OCI-LY3 (cell line): Measurements from ENCODE around the gene CLMP.
A peak's percentile ranks its signal among the peaks of the same experiment; 100 is the strongest.
"Not testable (repeated sequence)": the region's sequence is repeated elsewhere in the genome, so short reads cannot be mapped to it uniquely, and the experiment has no call there.

ENCODE experiments used
- H2AFZ ChIP-seq: fragments of 200-600, 300-600 bp; shearing (Covaris generic); 2 replicates; pipeline ENCODE4 v1.6.0; 2014; ENCODE audit warnings: antibody characterized with exemption, low read depth, low read length
- H3K27ac ChIP-seq: fragments of 200-600, 300-600 bp; sonication (generic); 2 replicates; pipeline ENCODE4 v1.5.1; 2014; ENCODE audit warnings: mild to moderate bottlenecking, low read length, moderate library complexity, mixed read lengths
- H3K27me3 ChIP-seq: fragments of 200-600, 300-600 bp; sonication (generic); 2 replicates; pipeline ENCODE4 v1.6.1; 2014; ENCODE audit warnings: low read depth, low read length, mixed read lengths
- H3K36me3 ChIP-seq: fragments of 200-600, 300-600 bp; sonication (generic); replicated peaks from 2 replicates; pipeline ENCODE3; 2014; ENCODE audit warnings: low read depth, low read length, mixed read lengths
- H3K4me1 ChIP-seq: fragments of 300-600, 200-600 bp; sonication (generic); 2 replicates; pipeline ENCODE4 v1.6.1; 2014; ENCODE audit warnings: low read length, mixed read lengths
- H3K4me2 ChIP-seq: fragments of 200-600, 300-600 bp; sonication (generic); 2 replicates; pipeline ENCODE4 v1.6.1; 2014; ENCODE audit warnings: low read length, mixed read lengths
- H3K4me3 ChIP-seq: fragments of 300-600, 200-600 bp; sonication (generic); 2 replicates; pipeline ENCODE4 v1.5.1; 2014; ENCODE audit warnings: antibody characterized with exemption, mild to moderate bottlenecking, low read length, moderate library complexity
- H3K79me2 ChIP-seq: fragments of 300-600, 200-600 bp; shearing (Covaris generic); 2 replicates; pipeline ENCODE4 v1.6.1; 2014; ENCODE audit warnings: mild to moderate bottlenecking, low read length, mixed read lengths
- H3K9ac ChIP-seq: fragments of 300-600, 200-600 bp; shearing (Covaris generic); 2 replicates; pipeline ENCODE4 v1.6.0; 2014; ENCODE audit warnings: mild to moderate bottlenecking, low read length, moderate library complexity
- H3K9me3 ChIP-seq: fragments of 200-600, 300-600 bp; shearing (Covaris generic); 2 replicates; pipeline ENCODE4 v1.6.1; 2014; ENCODE audit warnings: low read length, mixed read lengths; ENCODE audit not compliant: insufficient read depth
- H4K20me1 ChIP-seq: fragments of 200-600, 300-600 bp; sonication (generic); 2 replicates; pipeline ENCODE4 v1.6.1; 2016; ENCODE audit warnings: low read length, mixed read lengths; ENCODE audit not compliant: insufficient read depth
- CTCF ChIP-seq: fragments of 200-600, 300-600 bp; sonication (generic); IDR thresholded peaks from 2 replicates; pipeline ENCODE4 v1.5.1; 2014; ENCODE audit warnings: antibody characterized with exemption, low read length, low read depth
- EZH2phosphoT487 ChIP-seq: fragments of 200-600 bp; shearing (Covaris generic); IDR thresholded peaks from 2 replicates; pipeline ENCODE4 v1.6.1; 2018; ENCODE audit warnings: antibody characterized with exemption, mixed run types, low read depth

CLMP gene

GRCh38 chr11:123209591-123209990, 14.5 kb upstream of the CLMP start:
- no peak for TF ChIP-seq EZH2phosphoT487
- TF ChIP-seq CTCF: no peak

GRCh38 chr11:123206791-123207434, 11.9 kb upstream of the CLMP start:
- no peaks in the 10 kb centered on the region for H3K9me3 ChIP-seq
- H4K20me1 ChIP-seq: no peaks in the 10 kb centered on the region
- no peak overlapping the region for H3K4me3 ChIP-seq
- no peaks in the 10 kb centered on the region for H3K36me3 ChIP-seq
- no peak overlapping the region for H2AFZ ChIP-seq
- no peaks in the 10 kb centered on the region for H3K79me2 ChIP-seq
- TF ChIP-seq EZH2phosphoT487 (no peak), CTCF (no peak)
- H3K9ac ChIP-seq: no peak overlapping the region
- H3K4me2 ChIP-seq: no peak overlapping the region
- H3K27ac ChIP-seq: no peak overlapping the region
- peaks cover 11% of the 10 kb centered on the region for H3K4me1 ChIP-seq
- peaks cover 52% of the 10 kb centered on the region for H3K27me3 ChIP-seq

More at GRCh38 chr11:123209591-123209990, 14.5 kb upstream of the CLMP start:
- Histone ChIP-seq H3K4me3 (no peak overlapping the region), H3K9ac (no peak overlapping the region), H3K36me3 (no peaks in the 10 kb centered on the region), H3K4me1 (peaks cover 14% of the 10 kb centered on the region), H3K27ac (no peak overlapping the region), H3K9me3 (no peaks in the 10 kb centered on the region), H2AFZ (no peak overlapping the region), H3K79me2 (no peaks in the 10 kb centered on the region), H4K20me1 (no peaks in the 10 kb centered on the region), H3K4me2 (peak overlapping the region; percentile 41), H3K27me3 (peaks cover 47% of the 10 kb centered on the region)

- H3K4me1 ChIP-seq: peaks cover 11% of the 10 kb centered on the region
- H4K20me1 ChIP-seq, H3K9ac ChIP-seq, H2AFZ ChIP-seq, H3K4me3 ChIP-seq, H3K9me3 ChIP-seq, H3K79me2 ChIP-seq, H3K4me2 ChIP-seq, H3K27ac ChIP-seq, H3K36me3 ChIP-seq: not testable (repeated sequence)
- H3K27me3 ChIP-seq: peaks cover 53% of the 10 kb centered on the region
Observed at GRCh38 chr11:123206055-123206454, 11.0 kb upstream of the CLMP start.

GRCh38 chr11:123203934-123204333, 8.9 kb upstream of the CLMP start:
- Histone ChIP-seq H4K20me1 (no peaks in the 10 kb centered on the region), H3K4me1 (no peaks in the 10 kb centered on the region), H2AFZ (no peak overlapping the region), H3K9me3 (no peaks in the 10 kb centered on the region), H3K9ac (no peak overlapping the region), H3K36me3 (no peaks in the 10 kb centered on the region), H3K27me3 (peaks cover 60% of the 10 kb centered on the region), H3K4me2 (no peak overlapping the region), H3K79me2 (no peaks in the 10 kb centered on the region), H3K4me3 (no peak overlapping the region), H3K27ac (no peak overlapping the region)
- TF ChIP-seq EZH2phosphoT487: no peak
- TF ChIP-seq CTCF: no peak
